CD1c-positive myeloid dendritic cell (primary cell): ENCODE results near the gene RBBP8NL.

Experiments used
- DNase-seq: peaks from one replicate; pipeline ENCODE4 v3.0.0-alpha.2; 2016; ENCODE audit errors: extremely low spot score

Gene RBBP8NL

DNA sequence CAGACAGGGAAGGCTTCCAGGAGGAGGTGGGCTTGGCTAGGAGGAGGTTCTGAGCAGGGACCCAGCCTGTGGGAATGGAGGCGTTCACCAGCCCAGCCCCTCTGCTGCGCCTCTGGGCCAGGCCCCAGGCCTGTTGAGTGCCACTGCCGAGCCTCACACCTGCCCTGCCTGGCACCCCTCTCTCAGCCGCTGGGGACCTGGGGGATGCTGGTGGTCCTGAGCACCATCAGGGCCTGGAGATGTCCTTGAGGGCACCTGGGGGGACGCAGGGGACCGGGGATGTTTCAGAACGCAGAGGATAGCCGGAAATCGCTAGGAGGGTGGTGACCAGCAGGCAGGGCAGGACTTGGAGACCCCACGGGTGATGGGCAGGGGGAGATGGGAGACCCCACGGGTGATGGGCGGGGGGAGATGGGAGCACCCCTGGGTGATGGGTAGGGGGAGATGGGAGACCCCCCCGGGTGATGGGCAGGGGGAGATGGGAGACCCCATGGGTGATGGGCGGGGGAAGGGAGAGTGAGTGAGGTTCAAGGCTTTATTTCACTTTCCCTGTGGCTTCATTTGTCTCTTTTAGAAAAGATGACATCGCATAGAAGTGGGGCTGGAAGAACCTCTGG is 35.7 kb upstream of the RBBP8NL start:
- no peak for DNase-seq

DNA sequence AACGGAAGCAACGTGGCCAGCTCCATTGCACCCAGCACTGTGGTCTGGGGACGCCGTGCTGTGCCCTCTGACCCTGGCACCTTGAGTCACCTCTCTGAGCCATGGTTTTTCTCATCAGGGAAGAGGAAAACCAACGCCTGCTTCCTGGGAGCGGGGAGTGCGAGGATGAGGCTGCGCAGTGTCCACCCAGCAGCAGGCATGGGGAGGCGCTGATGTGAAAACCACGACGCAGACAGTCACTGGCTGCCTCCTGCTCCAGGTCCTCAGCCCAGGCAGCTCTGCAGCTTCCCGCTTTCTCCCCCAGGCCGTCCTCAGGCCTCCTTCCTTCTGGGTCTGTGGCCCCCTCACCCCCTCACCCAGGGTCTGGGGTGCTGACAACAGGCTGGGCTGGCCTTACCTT is 34.5 kb upstream of the RBBP8NL start:
- DNase-seq = no peak

DNA sequence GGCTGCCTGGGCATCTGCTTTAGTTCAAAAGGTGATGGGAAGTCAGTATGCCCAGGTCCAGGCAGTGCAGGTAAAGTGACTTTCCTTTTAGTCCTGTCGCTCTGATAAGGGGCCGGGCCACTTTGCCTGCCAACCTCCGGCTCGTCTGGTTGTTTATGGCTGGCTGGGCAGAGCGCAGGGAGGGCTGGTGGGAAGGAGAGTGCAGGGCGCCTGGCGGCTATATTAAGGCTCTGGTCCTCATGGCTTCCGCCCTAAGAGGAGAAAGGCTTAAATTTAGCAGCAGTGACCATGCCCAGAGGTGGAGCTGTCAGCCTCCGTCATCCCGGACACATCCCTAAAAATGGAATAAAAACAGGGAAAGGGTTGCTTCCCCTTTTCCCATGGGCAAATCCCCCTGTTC is 33.8 kb upstream of the RBBP8NL start:
- no peak for DNase-seq

DNA sequence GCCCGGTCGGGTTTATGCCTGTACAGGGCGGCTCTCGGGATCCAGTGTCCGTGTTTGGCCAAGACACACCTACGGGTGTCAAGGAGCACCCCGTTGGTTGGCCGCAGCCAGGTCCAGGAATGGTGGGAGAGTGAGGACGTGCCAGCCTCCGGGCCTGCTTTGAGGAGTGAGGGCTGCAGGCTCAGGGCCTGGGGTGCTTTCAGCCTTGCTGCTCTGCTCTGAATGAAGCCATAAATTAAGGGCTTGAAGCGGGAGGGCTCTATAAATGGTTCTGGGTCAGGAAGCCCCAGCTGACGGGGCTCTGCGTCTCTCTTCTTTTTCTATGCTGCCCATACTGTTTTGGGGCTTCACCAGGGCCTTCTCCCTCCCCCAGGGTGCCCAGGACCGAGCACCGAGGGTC is 33.3 kb upstream of the RBBP8NL start:
- no peak for DNase-seq

DNA sequence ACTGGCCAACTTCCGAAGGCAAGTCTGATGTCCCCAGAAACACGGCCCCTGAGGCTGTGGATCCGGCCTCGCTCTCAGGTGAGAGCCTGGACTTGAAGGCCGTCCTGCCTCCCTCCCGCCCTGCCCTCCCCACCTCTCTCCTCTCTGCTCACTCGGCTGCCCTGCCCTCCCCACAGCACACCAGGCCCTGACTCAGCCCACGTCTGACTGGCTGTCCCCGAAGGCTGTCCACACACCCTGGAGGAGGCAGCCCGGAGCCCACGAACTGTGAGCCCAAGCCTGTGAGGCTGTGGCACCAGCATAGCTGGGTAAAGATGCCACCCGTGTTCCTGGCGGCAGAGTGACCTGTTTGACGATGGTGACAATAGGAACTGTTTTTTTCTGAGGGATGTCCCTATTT is 32.1 kb upstream of the RBBP8NL start:
- DNase-seq = no peak

DNA sequence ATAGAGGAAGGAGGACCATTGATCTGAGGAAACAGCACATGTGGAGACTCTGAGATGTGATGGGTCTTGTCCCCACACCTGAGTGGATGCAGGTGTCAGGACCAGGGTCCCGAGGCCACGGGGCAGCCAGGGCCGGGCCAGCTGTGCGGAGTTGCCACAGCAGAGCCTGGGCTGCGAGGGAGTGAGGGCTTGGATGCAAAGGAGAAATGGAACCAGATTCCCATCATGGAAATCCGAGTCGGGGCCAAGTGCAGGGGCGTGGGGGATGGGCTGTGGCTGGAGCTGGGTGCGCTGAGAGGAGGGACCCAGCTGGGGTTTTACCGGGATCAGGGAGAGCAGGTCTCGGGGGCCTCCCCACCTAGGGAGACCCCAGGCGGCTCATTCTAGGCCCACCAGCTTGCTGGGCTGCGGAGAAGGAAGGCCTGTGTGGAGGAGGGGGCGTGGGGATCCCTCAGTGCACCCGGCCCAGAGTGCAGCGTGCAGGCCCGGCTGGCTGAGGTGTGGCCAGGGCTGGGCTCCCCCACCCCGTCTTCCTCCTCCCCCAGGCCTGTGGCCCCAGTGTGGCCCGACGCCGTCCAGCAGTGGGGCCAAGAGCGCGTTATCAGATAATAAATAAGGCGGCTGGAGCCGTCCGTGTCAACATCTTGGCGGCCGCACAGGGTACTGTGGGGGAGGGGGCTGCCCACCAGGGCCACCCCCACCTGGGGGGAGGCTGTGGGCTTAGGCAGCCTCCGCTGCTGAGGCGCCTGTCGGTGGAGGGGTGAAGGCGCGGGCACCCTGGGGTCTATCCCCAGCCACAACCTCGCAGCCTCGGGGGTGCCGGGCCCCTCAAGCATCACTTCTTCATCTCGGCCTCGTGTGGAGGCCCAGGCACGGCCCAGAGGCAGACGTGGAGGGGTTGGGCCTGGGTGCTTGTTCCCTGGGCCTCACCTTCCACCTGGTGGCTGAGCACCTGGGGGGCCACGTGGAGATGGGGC is 31.2 kb upstream of the RBBP8NL start:
- no peak for DNase-seq

DNA sequence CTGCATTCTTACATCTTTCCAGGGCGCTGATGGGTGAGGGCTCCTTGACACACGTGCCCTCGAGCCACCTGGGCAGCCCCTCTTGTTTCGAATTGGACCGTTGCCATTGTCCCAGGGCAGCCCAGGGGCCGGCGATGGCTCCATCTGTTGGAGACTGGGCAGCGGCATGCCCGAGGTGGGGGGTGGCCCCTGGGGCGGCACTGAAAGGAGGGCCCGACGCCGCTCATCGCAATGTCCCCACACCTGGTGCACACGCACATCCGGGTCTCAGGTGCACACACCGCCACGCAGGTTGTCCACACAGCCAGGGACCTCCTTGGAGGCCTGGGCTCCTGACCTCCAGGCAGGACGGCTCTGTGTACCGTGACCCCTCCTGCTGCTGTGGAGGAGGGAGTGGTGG is 30.5 kb upstream of the RBBP8NL start:
- DNase-seq = no peak

DNA sequence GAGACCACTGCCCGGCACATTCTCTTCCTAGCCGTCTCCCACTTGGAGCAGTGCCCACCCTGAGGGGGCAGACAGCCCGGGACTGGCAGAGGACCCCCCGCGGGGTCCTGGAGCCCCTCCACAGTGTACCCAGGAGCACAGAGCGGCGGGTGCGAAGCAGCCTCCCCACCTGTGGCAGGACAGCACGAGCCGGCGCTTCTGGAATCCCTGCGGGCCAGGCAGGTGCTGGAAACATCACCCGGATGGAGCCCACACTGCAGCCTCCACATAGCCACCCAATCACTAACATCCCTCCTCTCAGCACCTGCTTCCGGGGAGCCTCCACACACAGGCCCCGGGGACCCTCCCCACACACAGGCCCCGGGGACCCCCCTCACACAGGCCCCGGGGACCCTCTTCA is 29.8 kb upstream of the RBBP8NL start:
- DNase-seq = no peak

DNA sequence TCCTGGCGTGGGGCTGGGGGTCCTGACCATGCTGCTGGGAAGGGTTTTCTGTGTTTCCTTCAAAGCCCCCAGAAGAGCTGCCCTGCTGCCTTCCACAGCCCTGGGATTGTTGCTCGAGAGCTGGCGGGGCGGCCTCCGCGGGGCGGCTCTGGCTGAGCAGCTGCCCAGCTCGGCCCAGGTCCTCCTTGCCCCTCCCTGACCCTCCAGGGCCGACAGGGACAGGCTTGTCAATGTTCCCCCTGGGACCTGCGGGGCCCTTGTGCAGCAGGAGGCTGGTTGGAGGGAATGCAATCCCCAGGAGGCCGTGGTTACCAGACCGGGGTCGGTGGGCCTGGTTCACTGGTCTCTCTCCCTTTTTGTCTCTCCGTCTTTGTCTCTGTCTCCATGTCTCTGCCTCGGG is 28.6 kb upstream of the RBBP8NL start:
- DNase-seq = no peak

DNA sequence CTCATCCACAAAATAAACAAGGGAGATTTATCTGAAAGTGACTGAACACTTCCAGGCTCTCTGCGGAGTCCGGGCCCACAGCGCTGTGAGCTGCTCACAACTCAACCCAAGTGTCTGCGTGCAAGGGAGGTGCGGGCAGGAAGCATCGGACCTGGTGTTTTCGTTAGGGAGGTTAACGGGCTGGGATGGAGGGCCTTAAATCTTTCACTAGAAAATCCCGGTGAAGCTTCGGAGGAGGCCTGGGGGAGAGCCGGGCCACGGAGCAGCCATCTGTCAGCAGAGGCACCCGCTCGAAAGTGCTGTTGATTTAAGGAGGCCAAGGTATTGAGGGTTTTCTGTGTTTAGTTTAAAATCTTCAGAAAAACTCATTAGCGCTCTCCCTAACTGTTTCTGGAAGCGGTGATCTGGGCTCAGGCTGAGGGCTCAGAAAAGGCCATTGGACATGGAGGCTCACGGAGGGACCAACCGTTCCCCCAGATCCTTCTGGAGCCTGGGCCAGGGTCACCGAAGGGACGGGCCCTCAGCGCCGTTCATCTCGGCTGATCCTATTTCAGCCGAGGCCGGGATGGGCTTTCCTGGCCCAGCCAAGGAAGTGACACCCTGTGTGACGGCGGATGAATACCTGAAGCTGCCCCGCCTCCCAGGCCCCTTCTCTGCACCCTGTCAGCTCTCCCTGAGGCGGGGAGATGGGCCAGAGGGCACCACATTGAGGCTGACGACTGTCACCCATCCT is 27.7 kb upstream of the RBBP8NL start:
- no peak for DNase-seq

DNA sequence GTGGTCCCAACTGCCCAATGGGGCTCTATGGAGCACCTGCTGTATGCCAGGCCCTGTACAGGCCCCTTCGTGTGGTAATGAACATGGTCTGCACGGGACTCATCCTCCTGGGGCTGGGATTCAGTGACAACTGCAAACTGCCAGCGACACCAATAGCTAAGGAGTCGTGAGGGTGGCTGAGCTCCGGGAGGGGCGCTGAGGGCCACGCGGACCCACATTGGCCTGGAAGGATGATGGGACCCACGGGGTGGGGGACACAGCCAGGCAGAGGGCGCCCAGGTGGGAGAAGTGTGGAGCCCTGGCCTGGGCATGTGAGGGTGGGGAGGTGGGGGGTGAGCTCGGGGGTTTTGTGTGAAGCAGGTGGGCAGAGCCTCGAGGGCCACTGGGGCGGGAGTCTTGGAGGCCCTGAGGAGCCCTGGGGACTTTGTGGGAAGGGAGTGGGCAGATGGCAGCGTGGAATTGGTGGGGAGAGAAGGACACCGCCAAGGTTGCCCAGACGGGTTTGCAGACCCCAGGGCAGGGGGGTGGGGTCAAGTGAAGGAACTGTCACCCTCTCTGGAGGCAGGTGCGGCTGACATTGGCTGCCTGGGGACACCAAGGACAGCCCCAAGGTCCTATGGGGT is 26.0 kb upstream of the RBBP8NL start:
- DNase-seq = no peak

DNA sequence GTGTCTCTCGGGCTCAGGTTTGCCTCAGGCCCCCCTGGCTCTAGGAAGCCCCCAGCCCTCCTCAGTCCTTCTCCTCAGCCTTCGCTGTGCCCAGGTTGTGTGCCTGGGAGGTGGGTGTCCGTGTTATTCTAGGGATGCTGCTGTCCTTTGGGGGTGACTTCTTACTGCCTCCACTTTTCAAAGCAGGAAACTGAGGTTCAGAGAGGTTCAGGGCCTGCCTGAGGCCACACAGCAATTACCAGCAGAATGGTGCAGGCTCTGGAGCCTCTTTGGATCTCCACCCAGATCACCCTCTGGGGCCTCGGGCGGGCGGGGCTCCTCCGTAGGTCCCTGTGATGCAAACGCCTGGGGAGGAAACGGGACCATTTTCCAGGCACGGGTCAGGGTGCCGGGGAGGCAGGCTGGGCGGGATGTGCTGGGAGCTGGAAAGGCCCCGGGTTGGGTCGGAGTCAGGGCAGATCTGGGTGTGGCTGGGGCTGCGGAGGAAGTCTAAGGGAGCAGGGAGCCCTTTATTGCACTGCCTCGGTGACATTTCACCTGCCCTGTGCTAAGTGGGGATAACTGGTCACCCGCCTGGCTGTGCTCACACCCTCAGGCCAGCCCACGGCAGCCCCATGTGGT is 25.2 kb upstream of the RBBP8NL start:
- DNase-seq = no peak

DNA sequence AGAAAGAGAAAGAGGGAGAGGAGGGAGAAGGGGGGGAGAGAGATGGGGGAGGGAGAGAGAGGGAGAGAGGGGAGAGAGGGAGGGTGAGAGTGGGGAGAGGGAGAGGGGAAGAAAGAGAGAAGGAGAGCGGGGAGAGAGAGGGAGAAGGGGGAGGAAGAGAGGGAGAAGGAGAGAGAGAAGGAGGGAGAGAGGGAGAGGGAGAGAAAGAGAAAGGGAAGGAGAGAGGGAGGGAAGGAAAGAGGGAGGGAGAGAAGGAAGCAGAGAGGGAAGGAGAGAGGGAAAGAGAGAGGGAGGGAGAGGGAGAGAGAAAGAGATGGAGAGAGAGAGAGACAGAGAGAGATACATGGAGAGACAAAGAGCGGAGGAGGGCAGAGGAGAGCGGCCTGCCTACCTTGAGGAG is 24.6 kb upstream of the RBBP8NL start:
- DNase-seq = no peak

DNA sequence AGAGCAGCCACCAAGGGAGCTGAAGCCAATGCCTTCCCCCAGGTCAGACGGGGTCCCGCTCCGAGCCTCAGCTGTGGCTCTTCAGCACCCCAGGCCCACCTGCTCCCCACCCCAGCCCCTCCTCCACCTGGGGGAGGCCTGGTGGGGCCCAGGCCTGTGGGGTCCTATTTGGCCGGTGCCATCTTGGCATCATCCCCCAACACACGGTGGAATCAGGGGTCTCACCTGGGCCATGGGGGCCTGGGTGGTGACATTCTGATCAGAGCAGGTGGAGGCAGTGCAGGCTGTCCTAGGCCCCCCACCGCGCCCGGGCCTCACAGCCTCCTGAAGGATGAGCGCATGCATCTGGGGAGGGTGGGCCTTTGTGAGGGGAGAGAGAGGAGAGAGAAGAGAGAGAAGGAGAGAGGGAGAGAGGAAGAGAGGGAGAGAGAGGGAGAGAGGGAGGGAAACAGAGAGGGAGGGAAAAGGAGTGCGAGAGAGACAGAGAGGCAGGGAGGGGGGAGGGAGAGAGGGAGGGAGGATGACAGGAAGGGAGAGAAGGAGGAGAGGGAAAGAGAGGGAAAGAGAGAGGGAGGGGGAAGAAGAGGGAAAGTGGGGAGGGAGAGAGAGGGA is 23.9 kb upstream of the RBBP8NL start:
- DNase-seq = no peak

DNA sequence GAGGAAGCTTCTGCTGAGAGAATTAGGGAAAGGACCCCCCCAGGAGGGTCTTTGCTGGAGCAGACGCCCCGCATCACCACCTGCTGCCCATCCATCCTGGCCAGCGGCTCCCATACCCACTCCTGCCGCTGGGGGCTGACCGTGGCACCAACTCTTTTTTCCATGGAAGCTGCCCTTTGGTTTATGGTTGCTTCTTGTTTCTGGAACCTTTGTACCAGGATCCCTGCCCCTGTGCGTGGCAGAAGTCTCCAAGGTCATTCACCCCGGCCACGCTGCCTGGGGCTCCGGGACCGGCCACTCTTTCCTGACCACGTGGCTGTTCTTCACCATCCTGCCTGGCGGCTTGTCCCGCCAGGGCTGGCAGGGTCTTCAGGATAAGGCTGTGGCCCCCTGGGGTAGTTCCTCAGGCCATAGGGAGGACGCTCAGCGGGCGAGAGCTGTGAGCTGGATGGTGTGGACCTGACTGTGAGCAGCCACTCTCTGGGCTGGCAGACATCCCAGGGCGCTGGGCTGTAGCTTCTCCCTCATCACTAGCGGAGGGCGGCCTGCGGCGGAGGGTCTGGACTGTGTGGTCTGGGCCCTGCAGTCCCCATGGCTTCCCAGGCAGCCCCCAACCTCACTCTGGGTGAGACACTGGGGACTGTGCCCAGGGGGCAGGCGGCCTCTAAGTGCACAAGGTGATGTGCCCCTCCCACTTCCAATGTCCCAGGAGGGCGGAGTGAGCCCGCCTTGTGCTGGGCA is 22.8 kb upstream of the RBBP8NL start:
- DNase-seq = no peak

DNA sequence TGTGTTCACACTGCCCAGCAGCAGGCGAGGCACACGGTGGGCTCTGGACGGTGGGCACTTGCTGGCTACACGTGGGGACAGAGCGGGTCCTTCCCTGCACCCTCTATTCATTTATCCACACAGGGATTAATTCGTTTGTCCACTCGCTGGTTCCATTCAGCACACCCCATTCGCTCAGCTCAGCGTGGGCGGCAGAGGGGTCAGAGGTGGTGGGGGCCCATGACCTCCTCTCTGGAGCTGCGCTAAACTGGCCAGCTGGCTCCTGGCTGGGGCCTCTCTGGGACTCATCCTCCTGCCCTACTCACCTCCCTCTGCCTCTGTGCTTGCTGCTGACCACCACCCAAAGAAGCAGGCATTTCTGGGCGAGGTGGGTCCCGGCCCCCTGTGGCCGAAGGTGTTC is 21.4 kb upstream of the RBBP8NL start:
- DNase-seq = no peak

DNA sequence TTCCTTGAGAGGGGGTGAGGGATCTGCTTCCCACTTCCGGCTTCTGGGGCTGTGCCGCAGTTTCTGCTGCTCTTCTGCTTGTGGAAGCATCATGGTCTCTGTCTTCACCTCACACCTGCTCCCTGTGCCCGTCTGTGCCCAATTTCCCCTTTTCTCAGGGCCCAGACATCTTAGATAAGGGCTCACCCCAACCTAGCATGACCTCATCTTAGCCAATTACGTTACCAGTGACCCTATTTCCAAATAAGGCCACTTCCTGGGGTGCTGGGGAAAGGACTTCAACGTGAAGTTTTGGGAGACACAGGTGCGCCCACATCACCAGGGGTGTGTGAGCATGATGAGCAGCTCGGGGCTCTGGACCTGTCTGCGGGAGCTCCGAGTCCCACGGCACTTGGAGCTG is 20.7 kb upstream of the RBBP8NL start:
- DNase-seq = no peak

DNA sequence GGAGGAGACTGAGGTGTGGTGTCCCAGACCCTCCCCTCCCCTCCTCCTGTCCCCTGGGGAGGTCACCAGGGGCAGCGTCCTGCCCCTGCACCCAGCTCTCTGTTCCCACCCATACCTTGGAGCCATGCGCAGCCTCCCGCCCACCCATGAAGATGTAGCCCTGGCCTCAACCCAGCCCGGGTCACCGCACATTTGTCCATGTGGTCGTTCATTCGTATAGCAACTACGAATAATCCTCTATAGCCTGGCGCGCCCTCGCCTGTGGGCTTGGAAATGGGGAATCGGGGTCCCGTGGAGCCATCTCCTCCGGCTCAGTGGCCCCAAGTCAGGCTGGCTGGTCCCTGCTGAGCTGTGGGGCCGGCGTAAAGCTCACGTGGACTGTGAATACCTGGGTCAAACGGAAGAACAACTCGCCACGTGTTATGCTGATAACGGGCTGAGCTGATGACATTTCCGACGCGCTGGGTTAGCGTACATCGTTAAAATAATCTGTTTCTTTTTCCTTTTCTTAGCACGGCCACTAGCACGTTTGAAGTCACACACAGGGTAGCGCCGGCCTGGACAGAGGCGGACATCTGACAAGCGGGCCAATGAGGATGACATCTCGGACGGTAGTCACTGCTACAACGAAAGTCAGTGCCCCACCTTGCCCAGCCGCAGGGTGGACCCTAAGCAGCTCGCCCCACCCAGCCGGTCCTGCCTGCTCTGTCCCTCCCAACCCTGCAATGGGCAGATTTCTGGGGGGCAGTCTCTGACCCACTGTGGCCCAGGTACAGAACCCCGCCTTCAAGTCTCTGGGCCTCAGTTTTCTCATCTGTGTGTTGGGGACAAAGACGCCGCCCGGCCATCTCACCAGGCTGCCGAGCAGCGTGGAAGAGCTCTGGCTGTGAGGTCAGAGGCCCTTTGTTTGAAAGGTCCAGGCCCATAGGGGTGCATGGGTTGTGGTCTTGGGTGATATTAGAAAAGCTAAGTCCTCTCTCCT is 19.8 kb upstream of the RBBP8NL start:
- DNase-seq = no peak

DNA sequence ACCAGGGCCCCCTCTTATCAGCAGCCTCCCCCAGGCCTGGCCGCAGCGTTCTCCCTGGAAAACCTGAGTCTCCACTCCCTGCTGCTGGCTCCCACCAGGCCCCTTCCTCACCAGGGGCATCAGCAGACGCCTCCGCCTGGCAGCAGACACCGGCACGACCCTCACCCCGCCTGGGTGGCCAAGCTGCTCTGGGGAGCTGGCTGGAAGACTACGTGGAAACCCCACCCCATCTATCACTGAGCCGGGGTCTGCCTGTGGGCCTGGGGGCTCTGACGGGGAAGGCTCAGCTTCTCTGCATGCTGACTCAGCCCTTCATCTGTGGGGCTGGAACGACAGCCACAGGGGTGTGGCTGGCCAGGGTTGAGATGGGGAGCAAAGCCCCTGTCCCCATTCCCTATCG is 19.1 kb upstream of the RBBP8NL start:
- no peak for DNase-seq
